Neural cell (in vitro differentiated cells): Measurements from ENCODE around the gene SMG6.

ENCODE experiments used
- EP300 ChIP-seq: fragments of 450-650 bp; conservative IDR thresholded peaks from 2 replicates; pipeline ENCODE4 v1.6.1; 2014; ENCODE audit warnings: antibody characterized with exemption, mild to moderate bottlenecking, moderate library complexity; ENCODE audit not compliant: poor library complexity, severe bottlenecking
- EZH2 ChIP-seq: fragments of 200-600, 300-800 bp; shearing (Covaris generic), sonication (generic); IDR thresholded peaks from 2 replicates; pipeline ENCODE4 v1.6.1; 2014; ENCODE audit warnings: antibody characterized with exemption, low read length, borderline replicate concordance, mild to moderate bottlenecking; ENCODE audit not compliant: insufficient read depth, poor library complexity, severe bottlenecking
- MXI1 ChIP-seq: fragments of 450-650 bp; conservative IDR thresholded peaks from 2 replicates; pipeline ENCODE4 v1.6.1; 2014; ENCODE audit warnings: antibody characterized with exemption, mild to moderate bottlenecking; ENCODE audit not compliant: poor library complexity, severe bottlenecking
- POLR2AphosphoS5 ChIP-seq: IDR thresholded peaks from 2 replicates; pipeline ENCODE4 v1.6.1; 2012
- RAD21 ChIP-seq: fragments of 450-650 bp; conservative IDR thresholded peaks from 2 replicates; pipeline ENCODE4 v1.6.1; 2014; ENCODE audit warnings: antibody characterized with exemption, mild to moderate bottlenecking, moderate library complexity
- REST ChIP-seq: IDR thresholded peaks from 2 replicates; pipeline ENCODE4 v1.6.1; 2012; ENCODE audit warnings: borderline replicate concordance
- SMC3 ChIP-seq: fragments of 450-650 bp; conservative IDR thresholded peaks from 2 replicates; pipeline ENCODE4 v1.6.1; 2014; ENCODE audit warnings: antibody characterized with exemption, mild to moderate bottlenecking, moderate library complexity; ENCODE audit not compliant: poor library complexity
- TAF1 ChIP-seq: IDR thresholded peaks from 2 replicates; pipeline ENCODE4 v1.6.1; 2012; ENCODE audit warnings: low read depth
- TF ChIP-seq, protein P1 (sequence below): fragments of 450-650 bp; IDR thresholded peaks from 2 replicates; pipeline ENCODE4 v1.5.1; 2014; ENCODE audit warnings: antibody characterized with exemption, mild to moderate bottlenecking, moderate library complexity; ENCODE audit not compliant: poor library complexity, severe bottlenecking

- TF ChIP-seq, protein P1, sequence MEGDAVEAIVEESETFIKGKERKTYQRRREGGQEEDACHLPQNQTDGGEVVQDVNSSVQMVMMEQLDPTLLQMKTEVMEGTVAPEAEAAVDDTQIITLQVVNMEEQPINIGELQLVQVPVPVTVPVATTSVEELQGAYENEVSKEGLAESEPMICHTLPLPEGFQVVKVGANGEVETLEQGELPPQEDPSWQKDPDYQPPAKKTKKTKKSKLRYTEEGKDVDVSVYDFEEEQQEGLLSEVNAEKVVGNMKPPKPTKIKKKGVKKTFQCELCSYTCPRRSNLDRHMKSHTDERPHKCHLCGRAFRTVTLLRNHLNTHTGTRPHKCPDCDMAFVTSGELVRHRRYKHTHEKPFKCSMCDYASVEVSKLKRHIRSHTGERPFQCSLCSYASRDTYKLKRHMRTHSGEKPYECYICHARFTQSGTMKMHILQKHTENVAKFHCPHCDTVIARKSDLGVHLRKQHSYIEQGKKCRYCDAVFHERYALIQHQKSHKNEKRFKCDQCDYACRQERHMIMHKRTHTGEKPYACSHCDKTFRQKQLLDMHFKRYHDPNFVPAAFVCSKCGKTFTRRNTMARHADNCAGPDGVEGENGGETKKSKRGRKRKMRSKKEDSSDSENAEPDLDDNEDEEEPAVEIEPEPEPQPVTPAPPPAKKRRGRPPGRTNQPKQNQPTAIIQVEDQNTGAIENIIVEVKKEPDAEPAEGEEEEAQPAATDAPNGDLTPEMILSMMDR = no peak
- TF ChIP-seq SMC3 (no peak), REST (no peak), TAF1 (no peak), MXI1 (no peak), RAD21 (no peak), EZH2 (no peak), POLR2AphosphoS5 (no peak), EP300 (no peak)
These were observed 238.4 kb downstream of the SMG6 start for GRCh38 chr17:2064980-2065785.
